ENCODE data around the gene PPP3CA.

The PPP3CA gene

GRCh38 chr4:101265816-101266172 is 81.5 kb downstream of the PPP3CA start:
- H3K27ac Mint-ChIP-seq: no peak overlapping the region
- no peaks in the 10 kb centered on the region for H3K36me3 Mint-ChIP-seq (ENCODE audit: low read depth)
- DNase-seq: no peak
- H3K4me1 Mint-ChIP-seq: peaks cover 12% of the 10 kb centered on the region
- no peaks in the 10 kb centered on the region for H3K27me3 Mint-ChIP-seq (ENCODE audit: low read depth, poor library complexity)
- no peak overlapping the region for H3K4me3 Mint-ChIP-seq
- no peak for TF ChIP-seq CTCF (IDR thresholded peaks at IDR 0.05)
- H3K9me3 Mint-ChIP-seq: no peaks in the 10 kb centered on the region

GRCh38 chr4:101264993-101265815 is 82.1 kb downstream of the PPP3CA start:
- H3K27me3 Mint-ChIP-seq (ENCODE audit: low read depth, poor library complexity): no peaks in the 10 kb centered on the region
- H3K36me3 Mint-ChIP-seq (ENCODE audit: low read depth): no peaks in the 10 kb centered on the region
- H3K4me1 Mint-ChIP-seq: peaks cover 12% of the 10 kb centered on the region
- H3K9me3 Mint-ChIP-seq: no peaks in the 10 kb centered on the region
- TF ChIP-seq CTCF (IDR thresholded peaks at IDR 0.05): no peak
- DNase-seq: no peak
- no peak overlapping the region for H3K4me3 Mint-ChIP-seq
- no peak overlapping the region for H3K27ac Mint-ChIP-seq

- no peaks in the 10 kb centered on the region for H3K36me3 Mint-ChIP-seq (ENCODE audit: low read depth)
- no peaks in the 10 kb centered on the region for H3K27me3 Mint-ChIP-seq (ENCODE audit: low read depth, poor library complexity)
- H3K9me3 Mint-ChIP-seq: no peaks in the 10 kb centered on the region
- no peak overlapping the region for H3K4me3 Mint-ChIP-seq
- H3K4me1 Mint-ChIP-seq: peaks cover 12% of the 10 kb centered on the region
- no peak for TF ChIP-seq CTCF (IDR thresholded peaks at IDR 0.05)
- H3K27ac Mint-ChIP-seq: no peak overlapping the region
- no peak for DNase-seq
These were observed 82.8 kb downstream of the PPP3CA start for GRCh38 chr4:101264512-101264911.

GRCh38 chr4:101262683-101263082 is 84.6 kb downstream of the PPP3CA start:
- Mint-ChIP-seq H3K27me3 (ENCODE audit: low read depth, poor library complexity) (no peaks in the 10 kb centered on the region), H3K27ac (no peak overlapping the region), H3K4me1 (peaks cover 16% of the 10 kb centered on the region), H3K36me3 (ENCODE audit: low read depth) (no peaks in the 10 kb centered on the region), H3K4me3 (no peak overlapping the region), H3K9me3 (no peaks in the 10 kb centered on the region)
- TF ChIP-seq CTCF (IDR thresholded peaks at IDR 0.05): no peak
- DNase-seq: no peak

- no peaks in the 10 kb centered on the region for H3K36me3 Mint-ChIP-seq (ENCODE audit: low read depth)
- DNase-seq: no peak
- H3K4me3 Mint-ChIP-seq: no peak overlapping the region
- no peaks in the 10 kb centered on the region for H3K9me3 Mint-ChIP-seq
- peaks cover 16% of the 10 kb centered on the region for H3K4me1 Mint-ChIP-seq
- H3K27ac Mint-ChIP-seq: no peak overlapping the region
- TF ChIP-seq CTCF (IDR thresholded peaks at IDR 0.05): no peak
- H3K27me3 Mint-ChIP-seq (ENCODE audit: low read depth, poor library complexity): no peaks in the 10 kb centered on the region
These were observed 87.5 kb downstream of the PPP3CA start for GRCh38 chr4:101259876-101260275.

- no peak overlapping the region for H3K4me3 Mint-ChIP-seq
- no peak for TF ChIP-seq CTCF (IDR thresholded peaks at IDR 0.05)
- H3K4me1 Mint-ChIP-seq: peaks cover 10% of the 10 kb centered on the region
- no peak overlapping the region for H3K27ac Mint-ChIP-seq
- no peaks in the 10 kb centered on the region for H3K9me3 Mint-ChIP-seq
- DNase-seq: no peak
- H3K27me3 Mint-ChIP-seq (ENCODE audit: low read depth, poor library complexity): no peaks in the 10 kb centered on the region
- no peaks in the 10 kb centered on the region for H3K36me3 Mint-ChIP-seq (ENCODE audit: low read depth)
These were observed 88.4 kb downstream of the PPP3CA start for GRCh38 chr4:101258883-101259282.
